Fibroblast of lung (primary cell): Measurements from ENCODE around the gene VWA3B.

Experiments
- EZH2 ChIP-seq: IDR thresholded peaks from 2 replicates; pipeline ENCODE4 v1.5.1; 2012; ENCODE audit warnings: low read length, control low read depth, mild to moderate bottlenecking; ENCODE audit errors: missing control alignments
- TF ChIP-seq, protein P1 (sequence below), 2 donors: IDR thresholded peaks in 1 of 2; conservative IDR thresholded peaks in 1 of 2; 1 replicate in 1 of 2; 2 replicates in 1 of 2; pipeline ENCODE4 v1.5.1; 2011 to 2012; ENCODE audit warnings: low read length in 2 of 2, control low read depth in 1 of 2, inconsistent platforms in 1 of 2, low read depth in 1 of 2, mild to moderate bottlenecking in 1 of 2

GRCh38 chr2:98090951-98091350 is 4.0 kb downstream of the VWA3B start:
- TF ChIP-seq, protein P1, sequence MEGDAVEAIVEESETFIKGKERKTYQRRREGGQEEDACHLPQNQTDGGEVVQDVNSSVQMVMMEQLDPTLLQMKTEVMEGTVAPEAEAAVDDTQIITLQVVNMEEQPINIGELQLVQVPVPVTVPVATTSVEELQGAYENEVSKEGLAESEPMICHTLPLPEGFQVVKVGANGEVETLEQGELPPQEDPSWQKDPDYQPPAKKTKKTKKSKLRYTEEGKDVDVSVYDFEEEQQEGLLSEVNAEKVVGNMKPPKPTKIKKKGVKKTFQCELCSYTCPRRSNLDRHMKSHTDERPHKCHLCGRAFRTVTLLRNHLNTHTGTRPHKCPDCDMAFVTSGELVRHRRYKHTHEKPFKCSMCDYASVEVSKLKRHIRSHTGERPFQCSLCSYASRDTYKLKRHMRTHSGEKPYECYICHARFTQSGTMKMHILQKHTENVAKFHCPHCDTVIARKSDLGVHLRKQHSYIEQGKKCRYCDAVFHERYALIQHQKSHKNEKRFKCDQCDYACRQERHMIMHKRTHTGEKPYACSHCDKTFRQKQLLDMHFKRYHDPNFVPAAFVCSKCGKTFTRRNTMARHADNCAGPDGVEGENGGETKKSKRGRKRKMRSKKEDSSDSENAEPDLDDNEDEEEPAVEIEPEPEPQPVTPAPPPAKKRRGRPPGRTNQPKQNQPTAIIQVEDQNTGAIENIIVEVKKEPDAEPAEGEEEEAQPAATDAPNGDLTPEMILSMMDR (conservative IDR thresholded peaks at IDR 0.05 in 1 of 2, IDR thresholded peaks at IDR 0.05 in 1 of 2; ENCODE audit: low read depth in 1 of 2, low read length in 2 of 2), result no peak
- no peak for TF ChIP-seq EZH2
